ENCODE results near the gene POLD2. TPM values are rescaled to one million over a fixed set of nuclear protein-coding genes. Genes with fewer than 3 reads are reported as not detected.

Gene POLD2
- total and polyA plus RNA-seq, 7 donors, result 57.3 to 127 (median 87.1) TPM

DNA sequence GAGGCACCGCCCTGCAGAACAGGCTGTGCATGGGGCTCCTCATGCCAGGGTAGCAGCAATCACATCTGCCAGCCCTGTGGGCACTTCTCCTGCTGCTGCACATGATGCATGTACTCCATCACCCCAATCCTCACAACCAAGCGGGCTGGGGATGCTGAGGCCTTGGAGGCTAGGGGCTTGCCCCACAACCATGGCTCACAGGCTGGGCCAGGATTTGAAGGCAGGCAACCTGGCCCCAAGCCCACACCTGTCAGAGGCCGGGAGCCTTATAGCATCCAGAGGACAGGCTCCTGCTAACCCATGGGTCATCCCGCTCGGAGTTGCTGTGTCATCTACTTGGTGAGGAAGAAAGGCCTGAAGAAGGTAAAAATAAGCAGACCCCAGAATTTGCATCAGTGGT, 43.2 kb downstream of the POLD2 start:
- Histone ChIP-seq H3K36me3 (ENCODE audit: insufficient read depth in 1 of 2, low read depth in 1 of 2) (peaks cover 2 to 55% of the 10 kb centered on the region in 2 donors), H3K9me3 (no peaks in the 10 kb centered on the region), H3K27ac (peak overlapping the region; percentile 83), H3K4me3 (no peak overlapping the region), H3K4me1 (peaks cover 39% of the 10 kb centered on the region), H3K27me3 (ENCODE audit: insufficient read depth in 3 of 3, low read length in 2 of 3) (no peaks in the 10 kb centered on the region)
- intact Hi-C loops (cut with DNase I), result loop anchor here in 1 of 2 donors (5.0 kb wide), 3 partner anchors 38 to 122 kb away; partner anchors contain the start of genes DBNL, POLD2 and YKT6
- TF ChIP-seq, protein P1, sequence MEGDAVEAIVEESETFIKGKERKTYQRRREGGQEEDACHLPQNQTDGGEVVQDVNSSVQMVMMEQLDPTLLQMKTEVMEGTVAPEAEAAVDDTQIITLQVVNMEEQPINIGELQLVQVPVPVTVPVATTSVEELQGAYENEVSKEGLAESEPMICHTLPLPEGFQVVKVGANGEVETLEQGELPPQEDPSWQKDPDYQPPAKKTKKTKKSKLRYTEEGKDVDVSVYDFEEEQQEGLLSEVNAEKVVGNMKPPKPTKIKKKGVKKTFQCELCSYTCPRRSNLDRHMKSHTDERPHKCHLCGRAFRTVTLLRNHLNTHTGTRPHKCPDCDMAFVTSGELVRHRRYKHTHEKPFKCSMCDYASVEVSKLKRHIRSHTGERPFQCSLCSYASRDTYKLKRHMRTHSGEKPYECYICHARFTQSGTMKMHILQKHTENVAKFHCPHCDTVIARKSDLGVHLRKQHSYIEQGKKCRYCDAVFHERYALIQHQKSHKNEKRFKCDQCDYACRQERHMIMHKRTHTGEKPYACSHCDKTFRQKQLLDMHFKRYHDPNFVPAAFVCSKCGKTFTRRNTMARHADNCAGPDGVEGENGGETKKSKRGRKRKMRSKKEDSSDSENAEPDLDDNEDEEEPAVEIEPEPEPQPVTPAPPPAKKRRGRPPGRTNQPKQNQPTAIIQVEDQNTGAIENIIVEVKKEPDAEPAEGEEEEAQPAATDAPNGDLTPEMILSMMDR (IDR thresholded peaks at IDR 0.05), result no peak
- 55 to 78% (median 59%) methylated on average over 5 of the region's 5 CpGs for WGBS, 3 donors
- peak in 1 of 2 donors; percentile 19 for DNase-seq
- no peak for ATAC-seq

DNA sequence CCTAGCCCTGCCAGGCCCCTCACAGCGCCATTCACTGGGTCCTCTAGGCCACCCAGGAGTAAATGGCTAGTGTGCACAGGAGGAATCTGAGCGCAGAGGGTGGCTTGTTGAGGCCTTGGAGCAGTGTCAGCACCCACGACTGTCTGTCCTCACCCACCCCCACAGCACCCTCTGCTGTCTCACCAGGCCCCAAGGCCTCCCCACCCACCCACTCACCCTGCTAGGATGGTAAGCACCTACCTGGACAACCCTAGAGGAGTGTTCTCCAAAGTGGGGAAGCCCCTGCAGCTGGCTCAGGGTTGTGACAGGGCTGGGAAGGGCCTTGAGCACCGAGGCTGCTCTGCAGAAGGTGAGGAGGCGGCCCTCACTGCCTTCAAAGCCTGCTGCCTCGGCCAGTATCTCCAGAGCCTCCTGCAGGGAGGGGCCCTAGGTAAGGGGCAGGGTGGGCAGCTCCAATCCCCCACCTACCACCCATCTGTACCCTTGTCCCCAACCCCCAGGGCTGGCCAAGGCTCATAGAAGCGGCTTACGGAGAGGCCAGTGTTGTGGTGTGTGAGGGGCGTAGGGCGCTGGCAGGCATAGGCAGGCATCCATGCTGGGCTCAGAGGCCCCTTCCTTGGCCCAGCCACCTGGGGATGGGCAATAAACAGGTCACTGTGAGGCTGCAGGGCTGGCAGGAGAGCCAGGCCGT, 43.9 kb downstream of the POLD2 start:
- no peaks in the 10 kb centered on the region for H3K27me3 ChIP-seq (ENCODE audit: insufficient read depth in 3 of 3, low read length in 2 of 3)
- peaks cover 39% of the 10 kb centered on the region for H3K4me1 ChIP-seq
- peaks cover 2 to 62% of the 10 kb centered on the region in 2 donors for H3K36me3 ChIP-seq (ENCODE audit: insufficient read depth in 1 of 2, low read depth in 1 of 2)
- no peak overlapping the region for H3K4me3 ChIP-seq
- TF ChIP-seq, protein P1 (IDR thresholded peaks at IDR 0.05), result no peak
- no peak for DNase-seq
- ATAC-seq, result no peak
- H3K27ac ChIP-seq, result peak overlapping the region; percentile 83
- intact Hi-C loops (cut with DNase I), result loop anchor here in 1 of 2 donors (5.0 kb wide), 3 partner anchors 37 to 123 kb away; partner anchors contain the start of genes DBNL, POLD2 and YKT6
- H3K9me3 ChIP-seq, result no peaks in the 10 kb centered on the region
- WGBS, 3 donors, result 79 to 85% (median 81%) methylated on average over 10 to 11 of the region's 11 CpGs

DNA sequence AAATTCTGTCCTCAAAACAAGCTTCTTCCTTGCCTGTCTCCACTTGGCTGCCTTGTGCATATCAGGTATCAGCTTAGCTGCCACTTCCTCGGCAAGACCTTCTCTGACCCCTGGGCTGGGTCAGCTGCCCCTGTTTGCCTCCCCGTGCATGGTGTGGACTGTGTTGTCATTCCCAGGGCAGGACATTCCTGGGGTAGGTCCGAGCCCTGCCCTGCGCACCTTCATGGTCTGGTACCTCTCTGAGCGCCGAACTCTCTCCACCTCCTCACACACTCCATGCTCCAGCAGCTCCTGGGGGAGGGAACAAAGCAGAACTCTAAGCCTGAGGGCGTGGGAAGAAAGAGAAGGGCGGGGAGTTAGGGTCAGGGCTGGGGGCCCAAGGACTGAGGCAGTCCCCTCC, 44.8 kb downstream of the POLD2 start:
- H3K9me3 ChIP-seq, result no peaks in the 10 kb centered on the region
- H3K36me3 ChIP-seq (ENCODE audit: insufficient read depth in 1 of 2, low read depth in 1 of 2), result peaks cover 2 to 68% of the 10 kb centered on the region in 2 donors
- 46 to 71% (median 51%) methylated on average over 8 of the region's 8 CpGs for WGBS, 3 donors
- TF ChIP-seq, protein P1 (IDR thresholded peaks at IDR 0.05), result no peak
- DNase-seq, result peak in 1 of 2 donors; percentile 53
- no peaks in the 10 kb centered on the region for H3K27me3 ChIP-seq (ENCODE audit: insufficient read depth in 3 of 3, low read length in 2 of 3)
- no peak overlapping the region for H3K4me3 ChIP-seq
- peak overlapping the region; percentile 83 for H3K27ac ChIP-seq
- peak in 1 of 4 donors; percentile 19 for ATAC-seq
- peaks cover 48% of the 10 kb centered on the region for H3K4me1 ChIP-seq
- intact Hi-C loops (cut with DNase I), result no loop called here

DNA sequence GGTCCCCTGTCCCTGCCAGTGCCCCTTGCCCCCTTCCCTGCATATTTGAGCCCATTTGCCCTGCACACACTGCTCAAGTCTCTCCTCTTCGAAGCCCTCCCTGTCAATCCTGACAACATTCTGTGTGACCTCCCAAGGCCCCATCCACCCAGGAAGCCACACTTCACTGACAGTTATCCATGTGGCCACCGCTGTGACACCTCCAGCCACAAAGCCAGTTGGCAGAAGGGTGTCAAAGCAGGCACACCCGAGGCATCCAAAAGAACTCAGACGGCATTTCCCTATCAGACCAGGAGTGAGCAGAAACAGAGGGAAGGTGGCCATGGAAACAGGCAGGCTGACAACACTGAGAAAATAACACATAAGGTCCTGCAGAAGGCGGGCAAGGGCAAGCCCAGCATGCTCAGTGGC, 45.7 kb downstream of the POLD2 start:
- intact Hi-C loops (cut with DNase I), result no loop called here
- DNase-seq (peak in 1 of 2 donors; percentile 25), ATAC-seq (no peak)
- H3K4me1 ChIP-seq, result peaks cover 57% of the 10 kb centered on the region
- H3K27ac ChIP-seq, result peak overlapping the region; percentile 83
- H3K9me3 ChIP-seq, result no peaks in the 10 kb centered on the region
- no peaks in the 10 kb centered on the region for H3K27me3 ChIP-seq (ENCODE audit: insufficient read depth in 3 of 3, low read length in 2 of 3)
- H3K4me3 ChIP-seq, result no peak overlapping the region
- TF ChIP-seq, protein P1 (IDR thresholded peaks at IDR 0.05), result no peak
- WGBS, 3 donors, result 36 to 48% (median 47%) methylated on average over 5 of the region's 5 CpGs
- peaks cover 2 to 76% of the 10 kb centered on the region in 2 donors for H3K36me3 ChIP-seq (ENCODE audit: insufficient read depth in 1 of 2, low read depth in 1 of 2)

Data from psoas muscle (tissue), 8 donors.